ENCODE results near the gene SMIM24.

The SMIM24 gene

DNA sequence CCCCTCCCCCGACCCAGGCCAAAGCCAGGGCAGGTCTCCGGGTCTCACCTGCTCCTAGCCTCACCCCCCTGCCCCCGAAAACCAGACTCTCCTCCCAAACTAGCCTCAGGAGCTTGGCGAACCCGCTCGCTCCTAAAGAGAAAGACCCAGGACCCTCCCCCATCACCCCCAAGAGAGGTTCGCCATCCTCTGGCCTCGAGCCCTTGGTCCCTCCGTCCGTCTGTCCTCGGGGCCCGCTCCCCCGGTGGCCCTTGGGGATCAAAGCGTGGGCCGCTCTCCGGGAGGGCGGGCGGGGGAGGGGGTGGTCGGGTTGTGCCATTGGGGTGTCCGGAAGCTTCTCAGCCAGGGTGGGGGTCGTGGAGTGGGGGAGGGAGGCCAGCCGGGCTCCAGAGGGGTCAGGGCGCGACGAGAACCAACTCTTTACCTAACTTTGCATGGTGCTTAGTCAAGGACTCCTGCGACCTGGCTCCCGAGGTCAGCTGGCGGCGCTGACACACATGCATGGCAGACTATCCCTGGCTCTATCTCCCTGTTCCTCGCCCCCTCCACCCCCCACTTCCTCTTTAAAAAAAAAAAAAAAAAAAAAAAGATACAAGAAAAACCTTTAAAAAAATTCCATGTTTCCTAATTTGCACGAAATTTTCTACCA is 15.6 kb downstream of the SMIM24 start:
- Histone ChIP-seq H3K4me3 (replicated peaks; ENCODE audit: low read depth, low read length) (no peak overlapping the region), H3K27me3 (replicated peaks; ENCODE audit: control insufficient read depth, insufficient read depth, low read length) (no peaks in the 10 kb centered on the region), H3K36me3 (ENCODE audit: control insufficient read depth, insufficient read depth, low read length) (peaks cover 2% of the 10 kb centered on the region; the same call in 1 of the 2 replicates)
- DNase-seq (ENCODE audit: extremely low read depth, insufficient read length): no peak
- TF ChIP-seq, protein P1, sequence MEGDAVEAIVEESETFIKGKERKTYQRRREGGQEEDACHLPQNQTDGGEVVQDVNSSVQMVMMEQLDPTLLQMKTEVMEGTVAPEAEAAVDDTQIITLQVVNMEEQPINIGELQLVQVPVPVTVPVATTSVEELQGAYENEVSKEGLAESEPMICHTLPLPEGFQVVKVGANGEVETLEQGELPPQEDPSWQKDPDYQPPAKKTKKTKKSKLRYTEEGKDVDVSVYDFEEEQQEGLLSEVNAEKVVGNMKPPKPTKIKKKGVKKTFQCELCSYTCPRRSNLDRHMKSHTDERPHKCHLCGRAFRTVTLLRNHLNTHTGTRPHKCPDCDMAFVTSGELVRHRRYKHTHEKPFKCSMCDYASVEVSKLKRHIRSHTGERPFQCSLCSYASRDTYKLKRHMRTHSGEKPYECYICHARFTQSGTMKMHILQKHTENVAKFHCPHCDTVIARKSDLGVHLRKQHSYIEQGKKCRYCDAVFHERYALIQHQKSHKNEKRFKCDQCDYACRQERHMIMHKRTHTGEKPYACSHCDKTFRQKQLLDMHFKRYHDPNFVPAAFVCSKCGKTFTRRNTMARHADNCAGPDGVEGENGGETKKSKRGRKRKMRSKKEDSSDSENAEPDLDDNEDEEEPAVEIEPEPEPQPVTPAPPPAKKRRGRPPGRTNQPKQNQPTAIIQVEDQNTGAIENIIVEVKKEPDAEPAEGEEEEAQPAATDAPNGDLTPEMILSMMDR (IDR thresholded peaks at IDR 0.05; ENCODE audit: insufficient read depth, low read length, poor library complexity, severe bottlenecking): no peak

DNA sequence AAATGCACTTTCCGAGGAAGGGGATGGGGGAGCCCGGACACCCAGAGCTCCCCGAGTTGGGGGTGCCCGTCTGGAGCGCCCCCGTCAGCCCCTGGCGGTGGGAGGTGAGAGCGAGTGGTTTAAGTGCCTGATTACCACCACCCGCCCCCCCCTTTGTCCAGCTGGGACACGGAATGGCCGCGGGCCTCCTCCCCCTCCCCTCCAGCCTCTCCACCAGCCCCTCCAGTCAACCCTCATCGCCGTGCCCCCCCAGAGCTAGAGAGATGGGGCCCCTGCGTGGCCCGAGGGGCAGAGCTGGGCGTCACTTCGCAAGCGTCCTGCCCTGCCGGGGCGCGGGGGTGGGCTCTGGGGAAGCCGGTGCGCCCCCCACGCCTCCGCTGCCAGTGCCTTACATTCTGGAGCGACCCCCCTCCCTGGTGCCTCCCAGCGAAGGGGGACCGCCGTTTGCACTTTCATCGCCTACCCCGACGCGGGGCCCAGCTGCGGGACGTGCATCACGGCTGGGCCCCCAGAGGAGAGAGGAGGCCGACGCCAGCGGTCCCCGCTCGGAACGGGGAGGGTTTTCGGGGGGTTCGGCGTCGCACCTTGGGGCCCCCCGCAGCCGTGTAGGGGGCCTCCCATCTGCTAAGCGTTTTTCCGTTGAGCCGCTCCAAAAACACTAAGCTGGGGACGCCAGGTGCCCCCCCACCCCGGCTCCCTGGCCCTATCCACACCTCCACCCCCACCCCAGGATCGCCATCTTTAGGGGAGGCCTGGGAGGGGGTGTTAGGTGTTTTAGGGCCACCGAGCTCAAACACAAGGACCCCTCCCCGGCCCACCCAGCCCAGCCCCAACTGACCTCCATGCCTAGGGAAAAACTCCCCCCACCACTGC is 16.4 kb downstream of the SMIM24 start:
- Histone ChIP-seq H3K36me3 (ENCODE audit: control insufficient read depth, insufficient read depth, low read length) (peaks cover 2% of the 10 kb centered on the region; the same call in 1 of the 2 replicates), H3K4me3 (replicated peaks; ENCODE audit: low read depth, low read length) (no peak overlapping the region), H3K27me3 (replicated peaks; ENCODE audit: control insufficient read depth, insufficient read depth, low read length) (no peaks in the 10 kb centered on the region)
- TF ChIP-seq, protein P1 (IDR thresholded peaks at IDR 0.05; ENCODE audit: insufficient read depth, low read length, poor library complexity, severe bottlenecking): no peak
- no peak for DNase-seq (ENCODE audit: extremely low read depth, insufficient read length)

DNA sequence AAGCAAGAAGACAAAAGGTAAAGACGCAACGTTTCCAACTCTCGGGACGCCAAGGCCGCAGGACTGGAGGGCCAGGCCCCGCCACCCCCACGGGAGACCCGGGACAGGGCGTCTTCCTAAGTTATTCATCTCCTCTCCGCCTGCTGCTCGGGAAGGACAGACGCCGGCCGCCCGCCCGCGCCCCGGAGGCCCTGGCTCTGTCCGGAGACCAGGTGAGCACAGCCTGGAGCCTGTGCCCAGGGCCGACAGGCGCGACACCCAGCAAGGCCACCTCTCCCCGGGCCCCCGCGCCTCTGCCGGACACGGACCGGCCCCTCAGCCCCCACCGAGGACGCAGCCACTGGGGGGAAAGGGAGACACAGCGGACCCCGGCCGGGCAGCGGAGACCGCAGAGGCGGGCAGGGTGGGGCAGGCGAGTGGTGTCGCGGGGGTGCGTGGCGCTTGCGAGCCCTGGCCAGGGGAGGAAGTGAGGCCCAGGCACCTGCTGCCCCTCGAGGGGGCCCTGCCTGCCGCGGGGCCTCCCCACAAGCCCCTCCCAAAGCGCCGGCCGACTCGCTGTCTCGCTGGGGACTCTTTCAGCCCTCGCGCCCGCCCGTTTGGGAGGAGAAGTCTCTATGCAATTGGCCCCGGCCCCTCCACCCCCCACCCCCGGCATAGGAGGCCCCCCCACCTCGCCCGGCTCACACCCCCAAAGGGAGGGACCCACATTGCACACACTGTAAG is 17.2 kb downstream of the SMIM24 start:
- Histone ChIP-seq H3K4me3 (replicated peaks; ENCODE audit: low read depth, low read length) (no peak overlapping the region), H3K27me3 (replicated peaks; ENCODE audit: control insufficient read depth, insufficient read depth, low read length) (no peaks in the 10 kb centered on the region), H3K36me3 (ENCODE audit: control insufficient read depth, insufficient read depth, low read length) (peaks cover 2% of the 10 kb centered on the region; the same call in 1 of the 2 replicates)
- TF ChIP-seq, protein P1 (IDR thresholded peaks at IDR 0.05; ENCODE audit: insufficient read depth, low read length, poor library complexity, severe bottlenecking): no peak
- no peak for DNase-seq (ENCODE audit: extremely low read depth, insufficient read length)

GRCh38 chr19:3459965-3460582 is 20.3 kb downstream of the SMIM24 start:
- no peaks in the 10 kb centered on the region for H3K27me3 ChIP-seq (replicated peaks; ENCODE audit: control insufficient read depth, insufficient read depth, low read length)
- DNase-seq (ENCODE audit: extremely low read depth, insufficient read length): no peak
- TF ChIP-seq, protein P1 (IDR thresholded peaks at IDR 0.05; ENCODE audit: insufficient read depth, low read length, poor library complexity, severe bottlenecking): no peak
- peaks cover 5% of the 10 kb centered on the region; the same call in 1 of the 2 replicates for H3K36me3 ChIP-seq (ENCODE audit: control insufficient read depth, insufficient read depth, low read length)
- no peak overlapping the region for H3K4me3 ChIP-seq (replicated peaks; ENCODE audit: low read depth, low read length)

DNA sequence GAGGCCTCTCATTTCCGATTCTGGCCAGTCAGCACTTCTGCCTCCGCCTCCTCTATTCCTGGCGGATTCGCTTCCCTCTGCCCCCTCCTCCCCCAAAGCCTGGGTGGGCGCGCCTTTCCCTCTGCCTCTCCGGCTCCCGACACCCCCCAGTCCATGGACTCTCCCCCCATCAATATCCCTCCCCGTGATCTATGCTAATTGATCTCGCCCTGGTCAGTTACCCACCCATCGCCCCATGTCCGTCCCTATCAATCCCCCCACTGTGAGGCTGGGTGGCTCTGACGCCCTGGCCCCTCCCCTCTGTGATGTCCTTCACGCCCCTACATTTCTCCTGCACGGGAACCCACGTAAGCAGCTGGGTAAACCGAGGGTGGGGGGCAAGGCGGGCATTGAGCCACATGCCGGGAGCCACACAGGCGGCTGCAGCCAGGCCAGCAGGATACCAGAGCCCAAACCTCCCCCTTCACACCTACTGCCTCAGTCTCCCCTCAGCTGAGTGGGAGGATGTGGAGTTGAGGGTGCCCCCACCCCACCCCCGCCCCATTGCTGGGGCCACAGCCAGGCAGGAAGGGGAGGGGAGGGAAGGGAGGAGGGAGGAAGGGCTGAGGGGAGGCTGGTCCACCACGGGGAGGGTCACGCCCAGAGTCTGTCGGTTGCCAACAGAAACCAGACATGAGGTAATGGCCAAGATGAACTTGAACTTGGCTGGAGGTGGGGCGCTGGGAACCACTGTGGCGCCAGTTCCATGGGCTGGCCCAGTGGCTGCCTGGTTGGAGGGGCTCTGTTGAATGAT is 21.0 kb downstream of the SMIM24 start:
- DNase-seq (ENCODE audit: extremely low read depth, insufficient read length): no peak
- H3K27me3 ChIP-seq (replicated peaks; ENCODE audit: control insufficient read depth, insufficient read depth, low read length): no peaks in the 10 kb centered on the region
- peaks cover 8% of the 10 kb centered on the region for H3K36me3 ChIP-seq (ENCODE audit: control insufficient read depth, insufficient read depth, low read length)
- TF ChIP-seq, protein P1 (IDR thresholded peaks at IDR 0.05; ENCODE audit: insufficient read depth, low read length, poor library complexity, severe bottlenecking): no peak
- no peak overlapping the region for H3K4me3 ChIP-seq (replicated peaks; ENCODE audit: low read depth, low read length)
